SK-N-SH (cell line): Measurements from ENCODE around the gene ZC3H7B.

ENCODE experiments used
- CHD2 ChIP-seq: fragments of 150-350 bp; IDR thresholded peaks from 2 replicates; pipeline ENCODE4 v1.6.1; 2018; ENCODE audit warnings: low read length; ENCODE audit not compliant: partially characterized antibody
- CTCF ChIP-seq: fragments of 200-600 bp; sonication (generic); IDR thresholded peaks from 2 replicates; pipeline ENCODE4 v1.6.1; 2017; ENCODE audit warnings: antibody characterized with exemption, mild to moderate bottlenecking, moderate library complexity
- EP300 ChIP-seq, 2 experiments: IDR thresholded peaks; 2 replicates each; pipeline versions ENCODE4 v1.4.0 to v1.6.1; 2012; ENCODE audit warnings: borderline replicate concordance in 1 of 2, low read depth in 1 of 2, low read length in 1 of 2
- EZH2phosphoT487 ChIP-seq: fragments of 200-600 bp; sonication (generic); IDR thresholded peaks from 2 replicates; pipeline ENCODE4 v1.6.1; 2017; ENCODE audit warnings: low read depth, mixed run types, mild to moderate bottlenecking, antibody characterized with exemption, moderate library complexity, borderline replicate concordance
- FOXJ3 ChIP-seq: sonication (generic); formaldehyde crosslinking; IDR thresholded peaks from 2 replicates; pipeline ENCODE4 v1.5.1; 2020; ENCODE audit warnings: mild to moderate bottlenecking, missing genetic modification reagents
- JUND ChIP-seq: IDR thresholded peaks from 2 replicates; pipeline ENCODE4 v1.4.0; 2012
- MXI1 ChIP-seq: IDR thresholded peaks from 2 replicates; pipeline ENCODE4 v1.6.1; 2012; ENCODE audit warnings: mild to moderate bottlenecking, low read depth, low read length, improper control_type of control experiment
- NFIC ChIP-seq: IDR thresholded peaks from 2 replicates; pipeline ENCODE4 v1.4.0; 2012; ENCODE audit warnings: borderline replicate concordance
- POLR2AphosphoS5 ChIP-seq: IDR thresholded peaks from 2 replicates; pipeline ENCODE4 v1.6.1; 2012; ENCODE audit warnings: low read depth, low read length
- TAF1 ChIP-seq: IDR thresholded peaks from 2 replicates; pipeline ENCODE4 v1.6.1; 2012; ENCODE audit warnings: low read depth, mild to moderate bottlenecking, low read length, moderate library complexity, borderline replicate concordance
- TEAD4 ChIP-seq: IDR thresholded peaks from 2 replicates; pipeline ENCODE4 v1.4.0; 2012; ENCODE audit warnings: mild to moderate bottlenecking, borderline replicate concordance; ENCODE audit not compliant: insufficient read depth
- USF1 ChIP-seq: IDR thresholded peaks from 2 replicates; pipeline ENCODE4 v1.4.0; 2012; ENCODE audit warnings: low read depth, borderline replicate concordance
- USF2 ChIP-seq: fragments of 150-350 bp; IDR thresholded peaks from 2 replicates; pipeline ENCODE4 v1.6.1; 2017; ENCODE audit warnings: antibody characterized with exemption, low read length, low read depth, borderline replicate concordance

GRCh38 chr22:41339823-41340222, 38.5 kb downstream of the ZC3H7B start:
- TF ChIP-seq TAF1: no peak
- TF ChIP-seq CTCF: no peak
- TF ChIP-seq NFIC: no peak
- TF ChIP-seq JUND: no peak
- no peak for TF ChIP-seq POLR2AphosphoS5
- TF ChIP-seq USF1: no peak
- no peak for TF ChIP-seq EZH2phosphoT487
- no peak for TF ChIP-seq EP300 (IDR thresholded peaks at IDR 0.05; ENCODE audit: borderline replicate concordance in 1 of 2, low read depth in 1 of 2, low read length in 1 of 2)
- no peak for TF ChIP-seq CHD2
- no peak for TF ChIP-seq TEAD4
- TF ChIP-seq MXI1: no peak
- TF ChIP-seq USF2: no peak
- no peak for TF ChIP-seq FOXJ3 (CRISPR knock-in tag)
